ENCODE results near the gene TTLL4.

TTLL4 gene

GRCh38 chr2:218786133-218786532 lies 75.5 kb downstream of the TTLL4 start:
- no peak for DNase-seq

- no peak for DNase-seq
Measured at GRCh38 chr2:218788529-218789255, 78.1 kb downstream of the TTLL4 start.

GRCh38 chr2:218792433-218792832 lies 81.8 kb downstream of the TTLL4 start:
- DNase-seq: no peak

- DNase-seq: no peak
Measured at GRCh38 chr2:218796691-218797090, 86.1 kb downstream of the TTLL4 start.

- no peak for DNase-seq
Measured at GRCh38 chr2:218798767-218799504, 88.3 kb downstream of the TTLL4 start.

GRCh38 chr2:218799990-218800389 lies 89.4 kb downstream of the TTLL4 start:
- no peak for DNase-seq

- no peak for DNase-seq
Measured at GRCh38 chr2:218802386-218802994, 91.9 kb downstream of the TTLL4 start.

- DNase-seq: no peak
Measured at GRCh38 chr2:218804817-218805216, 94.2 kb downstream of the TTLL4 start.

Measured in NCI-H69 (cell line).